Gastroesophageal sphincter (tissue), 3 donors: ENCODE results near the gene PLPPR2.
"Not testable (repeated sequence)": the region's sequence is repeated elsewhere in the genome, so short reads cannot be mapped to it uniquely, and the experiment has no call there.

ENCODE experiments used
- POLR2A ChIP-seq, 2 donors: fragments of 450-650 bp; IDR thresholded peaks; one replicate each; pipeline ENCODE4 v1.6.1; 2017; ENCODE audit warnings: antibody characterized with exemption in 2 of 2, mild to moderate bottlenecking in 2 of 2, moderate library complexity in 1 of 2
- TF ChIP-seq, protein P1 (sequence below), 4 experiments: fragments of 200-600 bp in 2 of 4; fragments of 450-650 bp in 2 of 4; sonication (generic) in 1 of 4; IDR thresholded peaks; one replicate each; pipeline ENCODE4 v1.5.1; 2017 to 2019; ENCODE audit warnings: antibody characterized with exemption in 4 of 4, mild to moderate bottlenecking in 2 of 4, moderate library complexity in 2 of 4

DNA sequence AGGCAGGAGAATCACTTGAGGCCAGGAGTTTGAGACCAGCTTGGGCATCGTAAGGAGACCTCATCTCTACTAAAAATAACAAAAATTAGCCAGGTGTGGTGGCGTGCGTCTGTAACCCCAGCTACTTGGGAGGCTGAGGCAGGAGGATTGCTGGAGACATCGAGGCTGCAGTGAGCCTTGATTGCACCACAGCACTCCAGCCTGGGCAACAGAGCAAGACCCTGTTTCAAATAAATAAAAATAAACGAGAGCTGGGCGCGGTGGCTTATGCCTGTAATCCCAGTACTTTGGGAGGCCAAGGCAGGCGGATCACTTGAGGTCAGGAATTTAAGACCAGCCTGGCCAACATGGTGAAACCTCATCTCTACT, 15.1 kb upstream of the PLPPR2 start:
- TF ChIP-seq, protein P1, sequence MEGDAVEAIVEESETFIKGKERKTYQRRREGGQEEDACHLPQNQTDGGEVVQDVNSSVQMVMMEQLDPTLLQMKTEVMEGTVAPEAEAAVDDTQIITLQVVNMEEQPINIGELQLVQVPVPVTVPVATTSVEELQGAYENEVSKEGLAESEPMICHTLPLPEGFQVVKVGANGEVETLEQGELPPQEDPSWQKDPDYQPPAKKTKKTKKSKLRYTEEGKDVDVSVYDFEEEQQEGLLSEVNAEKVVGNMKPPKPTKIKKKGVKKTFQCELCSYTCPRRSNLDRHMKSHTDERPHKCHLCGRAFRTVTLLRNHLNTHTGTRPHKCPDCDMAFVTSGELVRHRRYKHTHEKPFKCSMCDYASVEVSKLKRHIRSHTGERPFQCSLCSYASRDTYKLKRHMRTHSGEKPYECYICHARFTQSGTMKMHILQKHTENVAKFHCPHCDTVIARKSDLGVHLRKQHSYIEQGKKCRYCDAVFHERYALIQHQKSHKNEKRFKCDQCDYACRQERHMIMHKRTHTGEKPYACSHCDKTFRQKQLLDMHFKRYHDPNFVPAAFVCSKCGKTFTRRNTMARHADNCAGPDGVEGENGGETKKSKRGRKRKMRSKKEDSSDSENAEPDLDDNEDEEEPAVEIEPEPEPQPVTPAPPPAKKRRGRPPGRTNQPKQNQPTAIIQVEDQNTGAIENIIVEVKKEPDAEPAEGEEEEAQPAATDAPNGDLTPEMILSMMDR (IDR thresholded peaks at IDR 0.05), result not testable (repeated sequence)
- TF ChIP-seq POLR2A (IDR thresholded peaks at IDR 0.05), result not testable (repeated sequence)
